CD4-positive, alpha-beta T cell treated with Interleukin-1 beta for 1 hour (primary cell): ENCODE results near the gene MYO10.
"Not testable (repeated sequence)": the region's sequence is repeated elsewhere in the genome, so short reads cannot be mapped to it uniquely, and the experiment has no call there.

Source experiments
- DNase-seq, 2 donors: peaks; one replicate each; pipeline ENCODE4 v3.0.0-alpha.2; 2020 to 2022

The MYO10 gene

DNA sequence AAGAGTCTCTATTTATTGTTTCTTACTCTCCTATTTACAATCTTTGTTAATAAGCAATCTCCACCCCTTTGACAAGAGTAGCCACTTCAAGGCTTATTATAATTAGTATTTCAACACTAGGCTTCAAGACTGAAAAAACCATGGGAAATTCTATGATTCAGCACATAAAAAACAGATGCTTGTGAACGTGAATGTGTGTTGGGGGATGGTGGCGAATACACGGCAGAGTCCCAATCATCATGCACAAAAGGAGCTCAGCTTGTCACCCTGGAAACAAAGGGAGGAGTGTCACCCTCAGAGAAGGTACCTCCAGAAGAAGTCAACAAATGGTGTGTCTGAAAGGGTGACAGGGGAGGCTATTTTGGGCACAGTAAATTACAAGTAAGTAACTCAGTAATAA, 162.1 kb downstream of the MYO10 start:
- DNase-seq = no peak

DNA sequence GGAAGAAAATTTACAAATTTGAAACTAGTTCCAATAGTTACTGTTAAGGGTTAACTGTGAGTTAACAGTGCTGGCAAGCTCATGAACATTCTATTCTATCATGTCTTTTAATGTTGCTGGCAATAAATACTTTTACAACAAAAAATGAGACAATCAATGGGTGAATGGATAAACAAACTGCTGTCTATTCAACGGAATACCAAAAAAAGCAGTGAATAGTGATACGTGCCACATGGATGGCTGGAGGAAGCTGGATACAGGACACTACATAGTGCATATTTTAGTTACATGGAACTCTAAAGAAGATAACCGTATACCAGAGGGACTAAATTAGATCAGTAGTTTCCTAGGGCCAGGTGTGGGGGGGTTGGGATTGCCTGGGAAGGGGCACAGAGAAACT, 163.5 kb downstream of the MYO10 start:
- no peak for DNase-seq

DNA sequence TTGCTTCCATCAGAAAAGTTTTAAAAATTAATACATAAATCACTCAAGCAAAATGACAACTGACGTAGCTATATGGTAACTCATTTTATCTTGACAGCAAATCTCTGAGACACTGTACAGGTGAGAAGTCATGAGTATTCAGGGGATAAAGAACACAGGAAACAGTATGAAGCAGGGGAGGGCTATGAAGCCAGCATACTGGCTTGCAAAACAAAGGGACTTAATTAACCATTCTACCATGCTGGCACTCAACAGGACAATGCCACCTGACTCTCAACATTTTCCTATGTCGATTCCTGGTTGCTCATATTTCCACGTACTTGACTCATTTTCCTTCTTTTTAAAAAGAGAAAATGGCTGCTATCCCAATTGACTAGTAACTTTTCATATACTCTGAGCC, 167.9 kb downstream of the MYO10 start:
- DNase-seq = no peak

DNA sequence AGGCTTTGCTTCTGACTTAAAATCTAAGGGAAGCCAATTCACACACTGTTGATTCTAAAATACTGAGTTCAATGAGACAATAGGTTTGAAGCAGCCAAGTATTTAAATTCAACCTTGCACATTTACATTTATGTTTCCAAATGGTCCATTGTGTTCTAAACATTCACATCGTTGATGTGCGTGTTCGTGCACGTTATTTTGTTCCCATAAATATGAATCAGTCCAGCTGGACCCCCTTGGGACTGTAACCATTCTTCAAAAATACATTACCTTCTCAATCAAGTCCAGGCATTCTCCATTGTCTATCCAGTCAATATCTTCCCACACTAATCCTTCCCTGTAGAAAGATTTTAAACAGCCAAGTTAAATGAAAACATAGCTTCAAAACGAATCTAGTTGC, 172.9 kb downstream of the MYO10 start:
- no peak for DNase-seq

DNA sequence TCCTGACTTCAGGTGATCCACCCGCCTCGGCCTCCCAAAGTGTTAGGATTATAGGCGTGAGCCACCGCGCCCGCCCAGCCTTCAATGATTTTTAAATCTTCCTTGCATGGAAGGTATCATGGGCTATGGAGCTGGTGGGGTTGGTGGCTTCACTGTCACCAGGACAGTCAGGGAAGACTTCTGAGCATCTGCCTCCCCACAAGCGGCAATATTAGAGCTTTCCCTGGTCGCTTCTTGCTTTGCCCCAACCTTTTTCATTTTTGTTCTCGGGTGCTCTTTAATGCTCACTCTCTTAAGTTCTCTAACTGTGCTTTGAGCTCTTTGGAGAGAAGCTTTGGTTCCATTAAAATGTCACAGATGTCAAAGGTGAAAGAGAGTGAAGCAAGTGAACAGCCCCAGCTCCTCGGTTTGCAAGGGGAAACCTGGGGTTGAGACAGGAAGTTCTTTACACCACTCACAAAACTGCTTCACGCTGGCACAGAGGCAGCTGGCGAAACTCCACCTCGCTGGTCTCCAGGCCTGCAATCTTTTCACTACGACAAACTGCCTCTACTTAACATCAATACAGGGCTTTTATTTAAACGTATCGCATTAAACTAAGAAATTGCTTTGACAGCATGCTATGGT, 176.8 kb downstream of the MYO10 start:
- no peak for DNase-seq

DNA sequence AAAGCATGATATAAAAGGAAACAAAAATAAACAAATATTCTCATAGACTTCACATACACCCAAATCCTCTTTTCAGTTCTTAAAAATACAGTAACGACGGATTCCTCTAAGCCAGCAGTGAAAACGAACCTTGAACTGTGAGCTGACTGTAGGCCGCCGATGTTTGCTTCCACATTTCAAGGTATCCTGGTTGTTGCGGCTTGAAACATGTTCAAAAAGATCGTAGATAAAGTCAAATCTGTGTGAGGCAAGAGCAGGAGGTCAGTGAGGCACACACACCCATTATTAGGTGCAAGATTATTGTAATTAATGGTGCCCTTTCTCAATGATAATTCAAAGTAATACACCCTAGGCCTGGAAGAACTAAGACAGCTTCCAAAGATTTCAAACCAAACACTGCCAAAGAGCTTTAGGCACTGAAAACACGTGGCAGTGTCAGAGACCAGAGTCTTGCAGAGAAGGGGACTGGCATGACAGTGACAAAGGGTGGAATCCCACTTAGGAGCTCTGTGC, 178.0 kb downstream of the MYO10 start:
- DNase-seq = no peak

DNA sequence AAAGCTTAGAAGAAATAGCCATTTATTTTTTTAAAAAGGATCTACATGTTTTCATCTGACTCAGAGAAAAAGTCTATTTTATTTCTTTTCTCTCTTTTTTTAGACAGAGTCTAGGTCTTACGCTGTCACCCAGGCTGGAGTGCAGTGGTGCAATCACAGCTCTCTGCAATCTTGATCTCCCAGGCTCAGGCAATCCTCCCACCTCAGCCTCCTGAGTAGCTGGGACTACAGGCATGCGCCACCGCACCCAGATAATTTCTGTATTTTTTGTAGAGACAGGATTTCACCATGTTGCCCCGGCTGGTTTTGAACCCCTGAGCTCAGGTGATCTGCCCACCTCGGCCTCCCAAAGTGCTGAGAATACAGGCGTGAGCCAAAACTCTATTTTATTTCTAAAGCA, 178.5 kb downstream of the MYO10 start:
- not testable (repeated sequence) for DNase-seq

DNA sequence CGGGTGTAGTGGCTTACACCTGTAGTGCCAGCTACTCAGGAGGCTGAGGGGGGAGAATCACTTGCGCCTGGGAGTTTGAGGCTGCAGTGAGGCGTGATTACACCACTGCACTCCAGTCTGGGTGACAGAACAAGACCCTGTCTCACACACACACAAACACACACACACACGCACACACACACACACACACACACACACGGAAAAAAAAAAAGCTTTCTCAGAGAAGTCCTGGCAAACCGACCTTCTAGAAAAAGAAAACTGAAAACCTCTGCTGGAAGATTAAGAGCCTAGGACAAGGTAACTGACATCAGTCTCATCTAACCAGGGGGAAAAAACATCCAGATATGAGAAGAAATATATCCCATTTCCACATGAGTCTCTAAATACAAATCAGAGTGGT, 178.9 kb downstream of the MYO10 start:
- no peak for DNase-seq

DNA sequence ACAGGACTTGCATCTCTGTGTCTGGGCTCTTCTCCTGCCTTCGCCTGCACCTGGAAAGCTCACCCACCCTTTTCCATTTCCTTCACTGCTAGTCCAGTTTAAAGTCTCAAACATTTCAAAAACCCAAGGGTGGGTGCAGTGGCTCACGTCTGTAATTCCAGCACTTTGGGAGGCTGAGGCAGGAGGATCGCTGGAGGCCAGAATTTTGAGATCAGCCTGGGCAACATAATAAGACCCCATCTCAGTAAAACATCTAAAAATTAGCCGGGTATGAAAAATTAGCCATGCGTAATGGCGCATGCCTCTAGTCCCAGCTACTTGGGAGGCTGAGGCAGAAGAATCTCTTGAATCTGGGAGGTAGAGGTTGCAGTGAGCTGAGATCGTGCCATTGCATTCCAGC, 179.4 kb downstream of the MYO10 start:
- no peak for DNase-seq

DNA sequence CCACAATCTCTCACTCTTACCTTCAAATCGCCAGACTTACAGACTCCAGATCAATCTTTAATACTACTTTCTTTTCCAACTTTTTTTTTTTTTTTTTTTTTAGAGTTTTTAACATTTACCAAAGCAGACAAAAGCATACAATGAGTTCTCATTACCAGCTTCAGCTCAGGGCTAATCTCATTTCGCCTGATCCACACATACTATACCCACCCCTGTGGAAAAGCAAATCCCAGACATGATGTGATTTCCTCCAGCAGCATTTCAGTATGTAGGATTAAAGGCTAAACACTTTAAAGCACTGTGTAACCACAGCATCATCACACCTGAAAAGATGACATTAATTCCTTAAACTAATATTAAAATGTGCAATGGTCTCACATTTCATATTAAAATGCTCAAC, 180.4 kb downstream of the MYO10 start:
- DNase-seq = no peak

DNA sequence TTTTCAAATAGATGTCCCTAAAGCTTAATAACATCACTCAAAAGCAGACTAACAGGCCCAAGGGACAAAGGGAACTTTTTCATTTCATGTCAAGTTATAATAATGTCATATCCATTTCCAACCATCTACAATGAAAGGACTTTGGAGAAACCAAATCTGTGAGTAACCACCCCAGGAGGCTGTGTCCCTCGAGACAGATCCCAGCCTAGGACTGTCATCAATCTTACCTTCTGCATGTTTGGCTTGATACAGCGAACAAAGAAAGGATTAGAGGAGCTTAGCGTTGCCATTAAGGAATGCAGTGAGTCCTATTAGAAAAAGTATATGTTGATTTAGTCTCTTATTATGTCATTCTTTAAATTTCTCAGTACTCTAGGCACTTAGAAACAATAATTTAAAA, 181.5 kb downstream of the MYO10 start:
- no peak for DNase-seq

DNA sequence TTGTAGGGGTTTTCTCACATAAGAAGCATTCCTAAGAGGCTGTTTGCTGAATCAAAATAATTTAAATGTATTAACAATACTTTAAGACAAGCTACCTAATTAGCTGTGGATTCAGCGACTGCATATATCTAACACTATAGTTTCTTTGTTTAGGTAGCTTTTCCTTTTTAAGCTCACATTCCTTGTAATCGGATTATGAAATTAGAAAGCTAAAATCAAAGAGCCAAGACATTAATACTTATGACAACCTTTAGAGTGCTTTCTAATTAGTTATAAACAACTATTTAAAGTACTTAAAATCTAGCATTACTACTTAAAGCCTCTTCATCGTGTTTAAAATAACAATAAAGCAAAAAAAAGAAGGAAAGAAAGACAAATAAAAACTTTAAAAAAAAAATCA, 182.0 kb downstream of the MYO10 start:
- no peak for DNase-seq

DNA sequence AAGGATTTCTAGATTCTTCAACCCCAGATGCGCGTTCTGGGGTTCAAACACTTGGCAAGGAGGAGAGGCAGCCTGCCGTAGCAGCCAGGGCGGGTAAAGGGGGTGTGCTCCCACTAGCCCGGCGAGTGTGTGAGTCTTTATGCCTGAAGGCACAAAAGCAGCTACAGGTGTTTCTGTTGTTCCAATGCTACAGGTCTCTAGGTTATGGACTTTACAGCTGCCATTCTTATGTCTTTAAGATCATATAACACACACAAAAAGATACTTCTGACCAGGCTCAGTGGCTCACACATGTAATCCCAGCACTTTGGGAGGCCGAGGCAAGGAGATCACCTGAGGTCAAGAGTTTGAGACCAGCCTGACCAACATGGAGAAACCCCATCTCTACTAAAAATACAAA, 185.6 kb downstream of the MYO10 start:
- no peak for DNase-seq

DNA sequence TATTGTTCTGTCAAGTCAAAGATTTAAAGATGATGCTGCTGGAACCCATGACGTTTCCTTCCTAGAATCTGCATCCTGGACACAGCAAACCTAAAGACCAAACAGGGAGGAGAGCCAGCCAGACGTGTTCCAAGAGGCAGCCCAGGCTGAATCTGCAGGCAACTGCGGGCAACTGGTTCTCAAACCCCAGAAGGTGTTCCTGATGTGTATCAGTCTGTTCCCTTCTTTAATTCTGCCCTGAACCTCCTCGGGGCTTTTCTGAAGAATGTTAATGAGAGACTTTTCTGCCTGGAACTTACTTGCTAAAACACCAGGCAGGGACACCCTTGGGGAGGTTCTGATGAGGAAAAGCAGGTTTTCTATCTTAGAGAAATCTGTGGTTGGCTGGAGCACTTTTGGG, 186.5 kb downstream of the MYO10 start:
- no peak for DNase-seq

DNA sequence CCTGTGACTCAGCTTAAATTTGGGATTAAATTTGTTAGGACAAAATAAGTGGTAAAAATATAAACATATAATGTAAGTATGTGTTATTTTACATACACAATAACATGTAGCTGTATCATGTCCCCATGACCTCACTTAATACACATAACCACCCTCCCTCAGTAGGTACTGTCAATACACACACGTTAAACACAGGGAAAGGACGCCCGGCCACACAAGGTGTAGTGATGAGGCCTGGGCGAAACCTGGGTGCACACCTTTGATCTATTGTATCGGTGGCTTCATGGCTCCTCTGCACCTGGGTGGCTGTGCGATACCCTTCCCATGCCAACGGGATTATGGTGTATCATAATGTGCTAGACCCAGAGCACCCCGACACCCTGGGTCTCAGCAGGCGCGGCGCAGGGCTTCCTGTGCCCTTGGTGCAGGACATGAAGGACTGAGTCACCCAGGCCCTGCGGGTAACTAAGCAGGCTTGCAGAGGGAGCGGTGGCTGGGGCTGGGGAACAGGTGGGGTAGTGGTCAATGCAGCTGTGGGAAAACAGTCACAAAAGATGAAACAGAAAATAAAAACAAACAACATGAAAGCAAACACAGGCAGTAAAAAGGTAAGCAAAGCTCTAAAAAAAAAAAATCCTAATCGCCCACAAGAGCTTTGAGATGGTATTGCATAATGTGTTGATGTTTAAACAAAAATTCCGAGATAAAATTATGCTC, 191.8 kb downstream of the MYO10 start:
- DNase-seq = no peak

DNA sequence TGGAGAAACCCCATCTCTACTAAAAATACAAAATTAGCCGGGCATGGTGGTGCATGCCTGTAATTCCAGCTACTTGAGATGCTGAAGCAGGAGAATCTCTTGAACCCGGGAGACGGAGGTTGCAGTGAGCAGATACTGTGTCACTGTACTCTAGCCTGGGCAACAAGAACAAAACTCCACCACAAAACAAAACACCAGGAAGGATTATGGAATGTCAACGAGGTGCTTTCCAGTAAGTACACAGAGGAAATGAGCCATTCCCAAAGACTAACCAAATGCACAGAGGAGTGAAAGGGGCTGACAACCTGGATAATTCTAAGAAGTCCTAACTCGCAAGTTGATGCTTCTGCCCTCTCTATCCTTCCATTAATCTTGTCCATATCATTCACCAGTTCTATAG, 193.2 kb downstream of the MYO10 start:
- DNase-seq = no peak

DNA sequence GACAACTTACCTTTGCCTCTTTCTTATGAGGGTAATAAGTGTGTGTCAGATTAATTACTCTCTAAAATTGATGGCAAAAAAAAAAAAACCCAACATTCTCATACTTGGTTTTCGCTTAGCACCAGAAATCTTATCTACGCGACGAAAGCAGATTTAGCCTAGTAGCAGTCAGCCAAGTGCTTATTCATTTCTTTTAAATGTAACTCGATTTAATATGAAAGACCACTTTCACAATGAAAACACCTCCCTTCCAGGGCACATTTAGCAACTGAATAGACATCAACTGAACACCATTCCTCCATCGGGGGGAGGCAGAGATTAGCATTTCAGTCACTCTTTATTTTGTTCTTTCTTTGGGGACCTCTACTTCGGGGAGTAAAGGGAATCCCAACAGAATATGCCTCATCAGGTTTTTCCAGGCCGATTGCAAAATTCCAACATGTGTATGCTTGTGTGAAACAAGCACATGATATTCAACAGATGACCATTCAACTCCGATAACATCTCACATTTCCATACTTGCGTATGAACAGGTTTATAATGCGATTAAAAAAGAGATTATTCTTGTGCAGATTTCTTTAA, 195.2 kb downstream of the MYO10 start:
- no peak for DNase-seq

DNA sequence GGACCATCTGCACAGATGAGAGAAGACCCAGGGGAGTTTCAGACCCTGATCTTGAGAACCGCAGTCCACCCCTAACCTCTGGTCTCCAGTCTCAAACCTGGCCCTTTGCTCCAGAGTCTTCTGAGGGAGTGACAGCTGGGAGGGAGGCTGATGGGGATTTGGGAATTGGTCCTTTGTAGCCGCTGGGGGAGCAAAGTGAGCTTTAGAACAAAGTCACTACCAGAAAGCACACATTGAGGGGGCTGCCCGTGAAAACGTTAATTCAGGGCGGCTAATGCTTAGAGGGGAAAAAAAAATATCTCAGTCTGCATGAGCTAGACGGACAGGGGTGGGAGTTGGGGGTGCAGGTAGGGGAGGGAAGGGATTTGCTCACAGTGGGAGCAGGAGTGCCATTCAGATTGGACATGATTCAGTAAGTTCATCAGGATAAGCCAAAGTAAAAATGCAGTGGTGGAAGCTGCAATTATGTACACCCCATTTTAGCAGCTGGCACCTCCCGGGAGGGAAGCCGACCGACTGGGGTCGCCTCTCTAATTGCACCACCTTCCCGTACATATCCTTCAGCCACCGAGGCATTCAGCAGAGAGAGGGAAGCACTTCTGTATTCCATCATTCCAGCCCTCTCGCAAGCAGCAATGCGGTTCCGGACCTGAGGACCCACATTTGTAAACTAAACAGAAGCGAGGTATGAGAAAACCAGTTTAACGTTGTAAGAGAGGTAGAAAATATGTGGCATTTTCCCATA, 195.8 kb downstream of the MYO10 start:
- no peak for DNase-seq

DNA sequence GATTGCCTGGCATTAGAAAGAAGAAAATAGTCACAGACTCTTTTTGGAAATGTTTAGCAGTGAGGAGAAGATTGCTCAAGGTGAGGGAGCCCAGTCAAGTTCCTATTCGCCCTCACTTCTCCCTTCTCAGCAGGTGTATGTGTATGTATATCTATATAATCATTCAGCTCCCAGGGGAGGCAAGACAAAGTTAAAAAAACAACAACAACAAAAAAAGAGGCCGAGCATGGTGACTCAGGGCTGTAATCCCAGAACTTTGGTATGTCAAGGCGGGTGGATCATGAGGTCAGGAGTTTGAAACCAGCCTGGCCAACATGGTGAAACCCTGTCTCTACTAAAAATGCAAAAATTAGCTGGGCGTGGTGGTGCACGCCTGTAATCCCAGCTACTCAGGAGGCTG, 197.7 kb downstream of the MYO10 start:
- DNase-seq = not testable (repeated sequence)

DNA sequence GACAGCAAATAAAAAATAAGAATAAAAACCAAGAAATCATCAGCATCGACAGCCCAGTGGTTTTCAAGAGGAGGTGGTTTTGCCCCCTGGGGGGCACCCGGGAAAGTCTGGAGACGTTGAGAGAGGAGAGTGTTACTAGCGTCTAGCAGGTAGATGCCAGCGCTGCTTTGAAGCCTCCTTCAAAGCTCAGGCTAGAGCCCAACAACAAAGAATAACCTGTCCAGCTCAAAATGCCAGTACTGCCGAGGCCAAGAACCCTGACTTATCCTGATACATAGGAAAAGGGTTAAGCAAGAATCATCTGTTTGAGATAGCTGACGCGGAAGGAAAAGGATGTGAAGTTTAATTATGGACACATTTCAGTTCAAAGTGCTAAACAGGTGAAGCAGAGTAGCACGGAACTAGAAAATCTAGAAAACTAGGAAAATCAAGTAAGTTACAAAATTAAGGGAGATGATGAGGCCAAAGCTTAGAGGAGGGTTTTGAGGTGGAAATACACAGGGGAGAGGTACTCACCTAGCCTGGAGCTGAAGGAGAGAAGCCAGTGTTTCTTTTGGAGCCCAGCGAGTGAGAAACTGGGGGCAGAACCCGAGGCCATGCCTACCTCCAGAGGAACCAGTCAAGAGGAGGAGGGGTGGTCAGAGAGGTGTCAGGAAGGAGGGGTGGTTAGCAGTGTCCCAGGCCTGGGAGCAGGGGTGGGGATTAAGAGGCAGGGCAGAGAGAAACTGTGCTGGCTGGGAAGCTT, 198.3 kb downstream of the MYO10 start:
- DNase-seq = no peak

DNA sequence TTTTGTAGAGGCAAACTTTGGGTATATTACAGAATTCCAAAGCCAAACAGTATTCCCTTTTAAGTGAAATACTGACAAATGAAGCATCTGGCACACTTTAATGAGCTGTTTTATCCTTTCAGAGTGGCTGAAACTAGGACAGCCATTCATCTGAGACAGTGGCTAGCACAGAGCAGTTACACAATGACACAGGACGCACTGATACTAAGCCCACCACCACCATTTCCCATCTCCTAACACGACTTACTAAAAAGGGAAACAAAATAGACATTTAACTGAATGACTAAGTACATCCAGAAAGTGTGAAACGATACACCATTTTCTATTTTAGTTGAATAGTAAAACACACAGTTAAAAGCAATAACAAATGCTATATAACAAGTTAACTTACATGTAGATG, 198.9 kb downstream of the MYO10 start:
- DNase-seq = no peak

DNA sequence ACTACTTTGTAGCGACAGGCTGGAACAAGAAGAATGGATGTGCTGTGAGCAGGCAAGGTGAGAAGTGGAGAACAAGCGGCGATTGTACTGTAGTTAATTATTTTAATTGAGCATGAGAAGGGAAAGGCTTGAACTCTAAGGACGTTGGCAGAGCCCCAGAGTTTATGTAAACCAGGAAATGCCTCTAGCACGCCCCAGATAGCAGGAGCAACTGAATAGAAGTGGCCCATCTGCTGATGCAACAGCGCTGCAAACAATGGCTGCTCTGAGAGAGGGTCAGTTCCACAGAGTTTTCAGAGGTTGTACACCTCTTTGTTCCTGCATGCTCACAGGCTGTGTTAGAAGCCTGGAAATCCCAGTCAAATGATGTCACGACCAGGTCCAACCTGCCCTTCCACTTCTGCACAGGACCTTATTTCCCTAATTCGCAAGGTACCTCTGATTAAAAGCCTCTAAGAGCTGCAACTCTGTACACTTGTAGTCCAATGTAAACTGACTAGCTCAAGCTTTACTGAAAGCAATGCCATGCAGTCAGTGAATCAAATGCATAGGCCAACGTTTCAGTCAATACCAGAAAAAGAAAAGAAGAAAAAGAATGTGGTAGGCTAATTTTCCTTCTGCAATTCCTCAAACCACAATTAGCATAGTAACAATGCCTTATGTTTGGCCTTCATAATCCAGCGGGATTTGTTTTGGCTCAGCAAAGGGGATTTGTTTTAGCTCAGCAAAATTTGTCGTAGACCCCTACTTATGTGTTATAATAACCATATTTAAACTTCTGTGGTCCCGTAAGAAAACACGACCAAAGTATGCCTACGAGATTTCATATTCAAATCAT, 199.7 kb downstream of the MYO10 start:
- DNase-seq = no peak
